GM12878 (cell line): ENCODE data around the gene ST7. TPM values are rescaled to one million over a fixed set of nuclear protein-coding genes. Genes with fewer than 3 reads are reported as not detected.

Source experiments
- ATAC-seq: fragments of 200-7000 bp; cut with Tn5 transposase; 3 replicates; pipeline ENCODE4 v1.9.1; 2020; ENCODE audit warnings: mild to moderate bottlenecking, moderate library complexity
- BruUV-seq: library from RNA; stranded (reverse); fragments of 400-500 nt; replicated peaks from 2 replicates; lab custom pipeline; 2021; lab: Mats Ljungman, UMichigan
- CTCF ChIA-PET: fragments of 300-600 bp; sonication (Branson Sonifier 250); formaldehyde crosslinking; extraction: SDS; loops from one replicate; lab custom pipeline; 2021; ENCODE audit warnings: inconsistent platforms; lab: Yijun Ruan, JAX
- POLR2A ChIA-PET: fragments of 350-600 bp; formaldehyde crosslinking; extraction: SDS; loops from one replicate; lab custom pipeline; 2021; ENCODE audit warnings: inconsistent platforms; lab: Charles Lee
- RAD21 ChIA-PET: fragments of 300-600 bp; sonication (Branson Sonifier 250); formaldehyde crosslinking; loops from one replicate; lab custom pipeline; 2023; ENCODE audit warnings: antibody characterized with exemption; ENCODE audit not compliant: unreplicated experiment; lab: Charles Lee
- SMC1A ChIA-PET: fragments of 300-600 bp; sonication (Branson Sonifier 250); formaldehyde crosslinking; loops from one replicate; lab custom pipeline; 2023; ENCODE audit not compliant: unreplicated experiment, uncharacterized antibody; lab: Charles Lee
- DNase-seq: peaks from one replicate; pipeline ENCODE4 v3.0.0-alpha.2; 2011; ENCODE audit warnings: low read depth, low spot score
- FAIRE-seq: peaks from 3 replicates; lab custom pipeline; 2011; peaks lifted over from hg19 to GRCh38; lab: Jason Lieb, UNC
- H2AFZ ChIP-seq: 2 replicates; pipeline ENCODE4 v1.6.0; 2011; ENCODE audit warnings: low read depth, low read length, control low read depth; ENCODE audit not compliant: control insufficient read depth
- H3K27ac ChIP-seq: 2 replicates; pipeline ENCODE4 v1.5.1; 2011; ENCODE audit warnings: control low read depth; ENCODE audit not compliant: control insufficient read depth, insufficient read depth
- H3K27me3 ChIP-seq, 2 experiments: replicated peaks in 1 of 2; 2 replicates each; pipeline versions ENCODE4 v1.6.0 to v1.6.1; 2011; ENCODE audit warnings: low read length in 1 of 2; ENCODE audit not compliant: control insufficient read depth in 2 of 2, insufficient read depth in 2 of 2
- H3K36me3 ChIP-seq, 2 experiments: 2 replicates each; pipeline ENCODE4 v1.5.1; 2011; ENCODE audit warnings: low read length in 1 of 2; ENCODE audit not compliant: control insufficient read depth in 2 of 2, insufficient read depth in 2 of 2
- H3K4me1 ChIP-seq: 2 replicates; pipeline ENCODE4 v1.6.1; 2011; ENCODE audit warnings: mild to moderate bottlenecking, low read length, moderate library complexity, mixed read lengths; ENCODE audit not compliant: control insufficient read depth, insufficient read depth
- H3K4me2 ChIP-seq: 2 replicates; pipeline ENCODE4 v1.6.0; 2011; ENCODE audit warnings: control low read depth; ENCODE audit not compliant: control insufficient read depth, insufficient read depth
- H3K4me3 ChIP-seq: fragments of 200-600 bp; sonication (generic); 2 replicates; pipeline ENCODE4 v1.5.1; 2016
- H3K79me2 ChIP-seq: 2 replicates; pipeline ENCODE4 v1.6.0; 2011; ENCODE audit warnings: low read length; ENCODE audit not compliant: control insufficient read depth, insufficient read depth
- H3K9ac ChIP-seq: 2 replicates; pipeline ENCODE4 v1.8.0; 2011; ENCODE audit warnings: low read length, control low read depth, mixed read lengths; ENCODE audit not compliant: control insufficient read depth, insufficient read depth
- H3K9me3 ChIP-seq: replicated peaks from 3 replicates; pipeline ENCODE4 v1.5.1; 2011; ENCODE audit warnings: mild to moderate bottlenecking, low read length; ENCODE audit not compliant: control insufficient read depth, insufficient read depth
- H4K20me1 ChIP-seq: 2 replicates; pipeline ENCODE4 v1.6.0; 2011; ENCODE audit not compliant: control insufficient read depth, insufficient read depth
- BCL11A ChIP-seq: IDR thresholded peaks from 2 replicates; pipeline ENCODE4 v1.6.1; 2011; ENCODE audit warnings: low read depth, low read length
- NBN ChIP-seq: fragments of 450-650 bp; IDR thresholded peaks from 2 replicates; pipeline ENCODE4 v1.6.1; 2016
- POLR2AphosphoS5 ChIP-seq: IDR thresholded peaks from 2 replicates; pipeline ENCODE4 v1.6.1; 2011; ENCODE audit warnings: mild to moderate bottlenecking, low read length, inconsistent platforms
- RAD51 ChIP-seq: fragments of 450-650 bp; IDR thresholded peaks from 2 replicates; pipeline ENCODE4 v1.6.1; 2016; ENCODE audit warnings: moderate library complexity, mild to moderate bottlenecking, inconsistent platforms
- SRF ChIP-seq, 2 experiments: IDR thresholded peaks; 2 replicates each; pipeline ENCODE4 v1.6.1; 2011; ENCODE audit warnings: low read depth in 2 of 2, low read length in 2 of 2, mild to moderate bottlenecking in 1 of 2, moderate library complexity in 1 of 2
- YBX1 ChIP-seq: fragments of 450-650 bp; IDR thresholded peaks from 2 replicates; pipeline ENCODE4 v1.6.1; 2016; ENCODE audit warnings: antibody characterized with exemption
- WGBS: methylation state at CpG from one replicate; pipeline ENCODE4 v1.1.6; 2016; ENCODE audit warnings: low lambda C conversion rate; ENCODE audit not compliant: insufficient replicate concordance, insufficient coverage; ENCODE audit errors: missing lambda C conversion rate; 5-methylcytosine and 5-hydroxymethylcytosine counted together
- in situ Hi-C: fragments of 300-500 bp; cut with MboI; formaldehyde crosslinking; loops from 9 replicates; pipeline ENCODE4 v1.14.3; 2018; ENCODE audit warnings: mixed read lengths
- intact Hi-C: fragments of 100-400 bp; cut with micrococcal nuclease; formaldehyde crosslinking; loops from one replicate; pipeline ENCODE4 v1.14.2; 2022; ENCODE audit not compliant: unreplicated experiment
- polyA plus RNA-seq, 11 experiments: library from polyadenylated mRNA; depleted of rRNA in 4 of 11; unstranded in 6 of 11; stranded (reverse) in 5 of 11; fragments of >200 nt; fragmentation: Nextera tagmentation in 4 of 11; fragmentation: Illumina TruSeq in 1 of 11; extraction: Ambion mirVana in 4 of 11; extraction: Trizol in 1 of 11; gene quantifications; 1 replicate in 1 of 11; 2 replicates in 10 of 11; pipeline versions ENCODE4 v1.2.1 to v1.2.3, GENCODE V29; 2011 to 2016; ENCODE audit warnings: inconsistent platforms in 2 of 11, missing spikeins in 2 of 11, low read depth in 1 of 11
- total RNA-seq, 4 experiments: library from RNA; depleted of rRNA in 3 of 4; stranded (reverse); fragments of >200 nt in 3 of 4; fragmentation: Illumina TruSeq in 1 of 4; extraction: Trizol in 1 of 4; gene quantifications; 2 replicates each; pipeline versions ENCODE4 v1.2.1 to v1.2.3, GENCODE V29; 2013 to 2021
- TF ChIP-seq, protein P1 (sequence below): IDR thresholded peaks from 2 replicates; pipeline ENCODE4 v1.6.1; 2011; ENCODE audit warnings: low read depth, low read length, improper control_type of control experiment, borderline replicate concordance
- TF ChIP-seq, protein P2 (sequence below): fragments of 450-650 bp; formaldehyde crosslinking; IDR thresholded peaks from 2 replicates; pipeline ENCODE4 v1.4.0; 2020; ENCODE audit warnings: mild to moderate bottlenecking, moderate library complexity
- TF ChIP-seq, protein P3 (sequence below): fragments of 450-650 bp; conservative IDR thresholded peaks from 2 replicates; pipeline ENCODE4 v1.6.1; 2017; ENCODE audit warnings: mild to moderate bottlenecking, moderate library complexity

The ST7 gene
- total and polyA plus RNA-seq, 10 of the 15 experiments (the other 5 are each of a cell fraction or from before 2014, with no cell fraction given), result 27.7 to 76.4 (median 53.6) TPM

DNA sequence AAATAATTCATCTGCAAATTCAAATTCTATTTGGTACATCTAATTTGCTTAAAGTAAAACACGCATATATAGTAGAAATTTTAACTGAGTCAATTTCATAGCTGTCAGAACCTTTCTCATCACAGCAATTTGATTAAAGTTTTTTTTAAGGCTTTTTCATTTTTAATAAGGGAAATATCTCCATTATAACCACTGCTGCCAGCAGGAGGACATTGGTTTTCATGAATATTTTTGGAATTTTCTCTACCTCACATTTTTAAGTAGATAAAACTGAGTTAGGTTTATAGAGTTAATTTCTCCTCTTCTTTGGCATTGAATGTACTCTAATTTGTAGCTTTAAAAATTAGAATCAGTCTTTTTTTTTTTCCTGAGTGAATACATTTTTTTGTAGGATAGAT, 82.2 kb downstream of the ST7 start:
- RAD21 ChIA-PET, result interaction anchor here (1.1 kb wide), 1 partner anchor 40 kb away, joined by 3 read pairs; no protein-coding TSS in a partner anchor
- H3K27ac ChIP-seq, result no peak overlapping the region
- WGBS, result 100% methylated on average over 1 of the region's 1 CpG
- CTCF ChIA-PET, result interaction anchor here (1.0 to 2.9 kb wide), 10 partner anchors 9 to 177 kb away, joined by 3 to 14 read pairs (median 4); no protein-coding TSS in a partner anchor
- intact Hi-C loops, result no loop called here
- no peak overlapping the region for H3K4me2 ChIP-seq
- H3K4me3 ChIP-seq, result no peak overlapping the region
- BruUV-seq, result no TSS peak
- H4K20me1 ChIP-seq, result no peaks in the 10 kb centered on the region
- H2AFZ ChIP-seq, result no peak overlapping the region
- ATAC-seq (no peak), FAIRE-seq (no peak), DNase-seq (no peak)
- no peaks in the 10 kb centered on the region for H3K27me3 ChIP-seq
- no peak overlapping the region for H3K9ac ChIP-seq
- H3K4me1 ChIP-seq, result peaks cover under 1% of the 10 kb centered on the region; the same call in 1 of the 2 replicates
- SMC1A ChIA-PET, result interaction anchor here (0.7 to 2.4 kb wide), 14 partner anchors 10 to 91 kb away, joined by 3 to 12 read pairs (median 4); no protein-coding TSS in a partner anchor
- no peaks in the 10 kb centered on the region; a peak in 1 of 4 replicates for H3K36me3 ChIP-seq
- H3K9me3 ChIP-seq, result peaks cover 3% of the 10 kb centered on the region
- in situ Hi-C loops, result no loop called here
- POLR2A ChIA-PET, result no interaction called here
- H3K79me2 ChIP-seq, result peaks cover 50% of the 10 kb centered on the region
- no peak for TF ChIP-seq POLR2AphosphoS5

DNA sequence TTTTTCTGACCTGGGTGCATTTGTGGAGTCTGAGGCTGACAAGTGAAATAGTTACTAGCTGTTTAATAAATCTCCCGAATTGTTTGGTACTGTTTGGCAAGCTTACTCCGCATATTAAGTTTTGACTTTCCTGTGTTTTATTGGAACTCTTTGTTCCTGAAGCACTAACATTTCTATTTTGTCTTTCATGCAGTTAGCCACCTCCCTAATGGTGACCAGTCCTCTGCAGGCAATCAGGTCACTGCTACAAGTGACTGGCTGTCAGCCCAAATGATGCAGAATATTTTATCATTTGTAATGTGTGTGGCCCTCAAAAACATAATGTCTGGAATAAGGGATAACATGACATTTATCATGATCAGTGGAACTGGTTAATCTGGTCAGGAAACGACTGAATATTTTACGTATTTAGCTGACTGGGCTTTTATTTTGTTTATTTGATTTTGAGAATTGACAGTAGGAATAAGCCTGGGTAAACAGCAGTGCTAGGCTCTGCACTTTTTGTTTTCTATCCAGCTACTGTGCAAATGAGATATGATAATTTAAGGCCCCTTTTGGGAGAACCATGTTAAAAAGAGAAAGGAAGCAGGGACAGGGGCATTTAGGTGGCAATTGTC, 82.9 kb downstream of the ST7 start:
- no peak for DNase-seq
- Histone ChIP-seq H3K4me1 (peaks cover 8% of the 10 kb centered on the region), H3K4me3 (no peak overlapping the region)
- intact Hi-C loops, result no loop called here
- ChIA-PET SMC1A (interaction anchor here (0.9 to 2.4 kb wide), 14 partner anchors 9 to 90 kb away, joined by 3 to 12 read pairs (median 5); no protein-coding TSS in a partner anchor), POLR2A (interaction anchor here (0.6 kb wide), 1 partner anchor 112 kb away, joined by 3 read pairs; no protein-coding TSS in a partner anchor)
- TF ChIP-seq YBX1 (no peak), SRF (IDR thresholded peaks at IDR 0.05; ENCODE audit: low read depth in 2 of 2, low read length in 2 of 2) (no peak), NBN (no peak), RAD51 (no peak), BCL11A (no peak)
- TF ChIP-seq, protein P1, sequence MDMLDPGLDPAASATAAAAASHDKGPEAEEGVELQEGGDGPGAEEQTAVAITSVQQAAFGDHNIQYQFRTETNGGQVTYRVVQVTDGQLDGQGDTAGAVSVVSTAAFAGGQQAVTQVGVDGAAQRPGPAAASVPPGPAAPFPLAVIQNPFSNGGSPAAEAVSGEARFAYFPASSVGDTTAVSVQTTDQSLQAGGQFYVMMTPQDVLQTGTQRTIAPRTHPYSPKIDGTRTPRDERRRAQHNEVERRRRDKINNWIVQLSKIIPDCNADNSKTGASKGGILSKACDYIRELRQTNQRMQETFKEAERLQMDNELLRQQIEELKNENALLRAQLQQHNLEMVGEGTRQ, result no peak
- TF ChIP-seq, protein P2, sequence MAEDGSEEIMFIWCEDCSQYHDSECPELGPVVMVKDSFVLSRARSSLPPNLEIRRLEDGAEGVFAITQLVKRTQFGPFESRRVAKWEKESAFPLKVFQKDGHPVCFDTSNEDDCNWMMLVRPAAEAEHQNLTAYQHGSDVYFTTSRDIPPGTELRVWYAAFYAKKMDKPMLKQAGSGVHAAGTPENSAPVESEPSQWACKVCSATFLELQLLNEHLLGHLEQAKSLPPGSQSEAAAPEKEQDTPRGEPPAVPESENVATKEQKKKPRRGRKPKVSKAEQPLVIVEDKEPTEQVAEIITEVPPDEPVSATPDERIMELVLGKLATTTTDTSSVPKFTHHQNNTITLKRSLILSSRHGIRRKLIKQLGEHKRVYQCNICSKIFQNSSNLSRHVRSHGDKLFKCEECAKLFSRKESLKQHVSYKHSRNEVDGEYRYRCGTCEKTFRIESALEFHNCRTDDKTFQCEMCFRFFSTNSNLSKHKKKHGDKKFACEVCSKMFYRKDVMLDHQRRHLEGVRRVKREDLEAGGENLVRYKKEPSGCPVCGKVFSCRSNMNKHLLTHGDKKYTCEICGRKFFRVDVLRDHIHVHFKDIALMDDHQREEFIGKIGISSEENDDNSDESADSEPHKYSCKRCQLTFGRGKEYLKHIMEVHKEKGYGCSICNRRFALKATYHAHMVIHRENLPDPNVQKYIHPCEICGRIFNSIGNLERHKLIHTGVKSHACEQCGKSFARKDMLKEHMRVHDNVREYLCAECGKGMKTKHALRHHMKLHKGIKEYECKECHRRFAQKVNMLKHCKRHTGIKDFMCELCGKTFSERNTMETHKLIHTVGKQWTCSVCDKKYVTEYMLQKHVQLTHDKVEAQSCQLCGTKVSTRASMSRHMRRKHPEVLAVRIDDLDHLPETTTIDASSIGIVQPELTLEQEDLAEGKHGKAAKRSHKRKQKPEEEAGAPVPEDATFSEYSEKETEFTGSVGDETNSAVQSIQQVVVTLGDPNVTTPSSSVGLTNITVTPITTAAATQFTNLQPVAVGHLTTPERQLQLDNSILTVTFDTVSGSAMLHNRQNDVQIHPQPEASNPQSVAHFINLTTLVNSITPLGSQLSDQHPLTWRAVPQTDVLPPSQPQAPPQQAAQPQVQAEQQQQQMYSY, result no peak
- TF ChIP-seq, protein P3, sequence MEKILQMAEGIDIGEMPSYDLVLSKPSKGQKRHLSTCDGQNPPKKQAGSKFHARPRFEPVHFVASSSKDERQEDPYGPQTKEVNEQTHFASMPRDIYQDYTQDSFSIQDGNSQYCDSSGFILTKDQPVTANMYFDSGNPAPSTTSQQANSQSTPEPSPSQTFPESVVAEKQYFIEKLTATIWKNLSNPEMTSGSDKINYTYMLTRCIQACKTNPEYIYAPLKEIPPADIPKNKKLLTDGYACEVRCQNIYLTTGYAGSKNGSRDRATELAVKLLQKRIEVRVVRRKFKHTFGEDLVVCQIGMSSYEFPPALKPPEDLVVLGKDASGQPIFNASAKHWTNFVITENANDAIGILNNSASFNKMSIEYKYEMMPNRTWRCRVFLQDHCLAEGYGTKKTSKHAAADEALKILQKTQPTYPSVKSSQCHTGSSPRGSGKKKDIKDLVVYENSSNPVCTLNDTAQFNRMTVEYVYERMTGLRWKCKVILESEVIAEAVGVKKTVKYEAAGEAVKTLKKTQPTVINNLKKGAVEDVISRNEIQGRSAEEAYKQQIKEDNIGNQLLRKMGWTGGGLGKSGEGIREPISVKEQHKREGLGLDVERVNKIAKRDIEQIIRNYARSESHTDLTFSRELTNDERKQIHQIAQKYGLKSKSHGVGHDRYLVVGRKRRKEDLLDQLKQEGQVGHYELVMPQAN, result no peak
- TF ChIP-seq, all 136 proteins: peak for 0
- peaks cover 54% of the 10 kb centered on the region for H3K79me2 ChIP-seq
- no TSS peak for BruUV-seq
- in situ Hi-C loops, result no loop called here
- ChIA-PET CTCF (interaction anchor here (1.0 to 2.9 kb wide), 11 partner anchors 9 to 106 kb away, joined by 3 to 14 read pairs (median 4); no protein-coding TSS in a partner anchor), RAD21 (interaction anchor here (1.1 kb wide), 1 partner anchor 40 kb away, joined by 3 read pairs; no protein-coding TSS in a partner anchor)
- 100% methylated on average over 4 of the region's 4 CpGs for WGBS
- ATAC-seq (no peak), FAIRE-seq (no peak)
- no peak overlapping the region for H3K4me2 ChIP-seq
- no peak overlapping the region for H3K27ac ChIP-seq
- H3K9me3 ChIP-seq, result no peaks in the 10 kb centered on the region; the same call in none of the 3 replicates
- H2AFZ ChIP-seq, result no peak overlapping the region
- H4K20me1 ChIP-seq, result no peaks in the 10 kb centered on the region
- H3K9ac ChIP-seq, result no peak overlapping the region
- no peaks in the 10 kb centered on the region; a peak in 1 of 4 replicates for H3K36me3 ChIP-seq
- H3K27me3 ChIP-seq, result no peaks in the 10 kb centered on the region
